Endodermal cell (in vitro differentiated cells): ENCODE results near the gene HEATR9. TPM values are rescaled to one million over a fixed set of nuclear protein-coding genes. Genes with fewer than 3 reads are reported as not detected.

Source experiments
- DNase-seq: peaks from one replicate; pipeline ENCODE4 v3.0.0-alpha.2; 2017
- H3K27ac ChIP-seq: 2 replicates; pipeline ENCODE4 v1.5.1; 2013; ENCODE audit warnings: mild to moderate bottlenecking, low read depth, low read length, moderate library complexity
- H3K27me3 ChIP-seq: 2 replicates; pipeline ENCODE4 v1.6.1; 2013; ENCODE audit warnings: mild to moderate bottlenecking, low read length, moderate library complexity; ENCODE audit not compliant: insufficient read depth, control insufficient read depth, poor library complexity, severe bottlenecking
- H3K36me3 ChIP-seq: 2 replicates; pipeline ENCODE4 v1.7.0; 2013; ENCODE audit warnings: mild to moderate bottlenecking, low read length, moderate library complexity; ENCODE audit not compliant: control insufficient read depth, insufficient read depth
- H3K4me1 ChIP-seq: one replicate; pipeline ENCODE4 v1.7.0; 2013; ENCODE audit warnings: low read length; ENCODE audit not compliant: control insufficient read depth, insufficient read depth
- H3K4me3 ChIP-seq: 2 replicates; pipeline ENCODE4 v1.5.1; 2013; ENCODE audit warnings: mild to moderate bottlenecking, low read length, moderate library complexity
- H3K9ac ChIP-seq: 2 replicates; pipeline ENCODE4 v1.6.1; 2013; ENCODE audit warnings: mild to moderate bottlenecking, low read length, moderate library complexity; ENCODE audit not compliant: poor library complexity, severe bottlenecking; ENCODE audit errors: extremely low read depth
- H3K9me3 ChIP-seq: 2 replicates; pipeline ENCODE4 v1.6.1; 2013; ENCODE audit warnings: mild to moderate bottlenecking, low read length, moderate library complexity; ENCODE audit not compliant: control insufficient read depth
- H3K27ac Mint-ChIP-seq: 2 replicates; pipeline ENCODE4 v1.8.0; 2020; ENCODE audit warnings: mixed read lengths
- H3K27me3 Mint-ChIP-seq: 2 replicates; pipeline ENCODE4 v1.8.0; 2021; ENCODE audit warnings: mild to moderate bottlenecking, mixed read lengths; ENCODE audit not compliant: insufficient read depth
- H3K36me3 Mint-ChIP-seq: 2 replicates; pipeline ENCODE4 v1.8.0; 2020; ENCODE audit warnings: low read depth, mixed read lengths
- H3K4me1 Mint-ChIP-seq: 2 replicates; pipeline ENCODE4 v1.8.0; 2020; ENCODE audit warnings: mixed read lengths
- H3K4me3 Mint-ChIP-seq: 2 replicates; pipeline ENCODE4 v1.8.0; 2020; ENCODE audit warnings: mild to moderate bottlenecking, moderate library complexity, mixed read lengths
- H3K9me3 Mint-ChIP-seq: 2 replicates; pipeline ENCODE4 v1.8.0; 2020; ENCODE audit warnings: mild to moderate bottlenecking, mixed read lengths
- CTCF ChIP-seq: fragments of 200-600 bp; sonication (generic); conservative IDR thresholded peaks from 2 replicates; pipeline ENCODE4 v1.5.0; 2021; ENCODE audit warnings: antibody characterized with exemption, mild to moderate bottlenecking
- WGBS, 2 experiments: methylation state at CpG; one replicate each; pipeline versions ENCODE4 v1.1.5 to v1.1.7; 2013; ENCODE audit warnings: missing lambda C conversion rate in 2 of 2, mixed read lengths in 1 of 2; ENCODE audit not compliant: insufficient coverage in 1 of 2, insufficient read length in 1 of 2; 5-methylcytosine and 5-hydroxymethylcytosine counted together
- total RNA-seq, 2 donors: library from RNA; stranded (reverse); fragmentation: NEBNext Ultra II Directional in 1 of 2; extraction: Animal tissue kit (Norgen Biotek cat#: 25700) in 1 of 2; gene quantifications; 2 replicates in 1 of 2; 3 replicates in 1 of 2; pipeline ENCODE4 v1.2.1, GENCODE V29; 2021

Gene HEATR9
- total RNA-seq, 2 donors from 2014 or later: not detected

GRCh38 chr17:35891269-35891668 is 22.6 kb upstream of the HEATR9 start:
- no peaks in the 10 kb centered on the region for H3K36me3 ChIP-seq
- no peak for DNase-seq
- no peaks in the 10 kb centered on the region for H3K9me3 ChIP-seq
- TF ChIP-seq CTCF: no peak
- Mint-ChIP-seq H3K4me3 (no peak overlapping the region), H3K36me3 (no peaks in the 10 kb centered on the region), H3K4me1 (peaks cover 23% of the 10 kb centered on the region), H3K9me3 (no peaks in the 10 kb centered on the region), H3K27ac (no peak overlapping the region), H3K27me3 (no peaks in the 10 kb centered on the region)
- no peak overlapping the region for H3K9ac ChIP-seq
- H3K4me3 ChIP-seq: no peak overlapping the region
- H3K27me3 ChIP-seq: no peaks in the 10 kb centered on the region
- peaks cover 2% of the 10 kb centered on the region for H3K4me1 ChIP-seq
- WGBS, 2 experiments: 88 to 93% methylated on average over 3 to 4 of the region's 4 CpGs
- no peak overlapping the region for H3K27ac ChIP-seq

GRCh38 chr17:35890774-35891155 is 22.1 kb upstream of the HEATR9 start:
- peaks cover 23% of the 10 kb centered on the region for H3K4me1 Mint-ChIP-seq
- no peaks in the 10 kb centered on the region for H3K27me3 Mint-ChIP-seq
- H3K9ac ChIP-seq: no peak overlapping the region
- no peak overlapping the region for H3K27ac Mint-ChIP-seq
- H3K36me3 Mint-ChIP-seq: no peaks in the 10 kb centered on the region
- no peak for TF ChIP-seq CTCF
- no peaks in the 10 kb centered on the region for H3K36me3 ChIP-seq
- no peaks in the 10 kb centered on the region for H3K9me3 Mint-ChIP-seq
- WGBS, 2 experiments: 57 to 78% methylated on average over 2 to 4 of the region's 4 CpGs
- H3K27me3 ChIP-seq: no peaks in the 10 kb centered on the region
- no peak overlapping the region for H3K4me3 ChIP-seq
- H3K4me3 Mint-ChIP-seq: no peak overlapping the region
- no peak overlapping the region for H3K27ac ChIP-seq
- H3K4me1 ChIP-seq: peaks cover 2% of the 10 kb centered on the region
- no peaks in the 10 kb centered on the region for H3K9me3 ChIP-seq
- DNase-seq: peak; percentile 69

GRCh38 chr17:35889818-35890773 is 21.4 kb upstream of the HEATR9 start:
- Mint-ChIP-seq H3K27me3 (no peaks in the 10 kb centered on the region), H3K4me1 (peaks cover 23% of the 10 kb centered on the region), H3K9me3 (no peaks in the 10 kb centered on the region), H3K27ac (no peak overlapping the region), H3K4me3 (no peak overlapping the region), H3K36me3 (no peaks in the 10 kb centered on the region)
- H3K9ac ChIP-seq: no peak overlapping the region
- no peaks in the 10 kb centered on the region for H3K36me3 ChIP-seq
- no peaks in the 10 kb centered on the region for H3K9me3 ChIP-seq
- H3K4me1 ChIP-seq: peaks cover 2% of the 10 kb centered on the region
- no peak overlapping the region for H3K27ac ChIP-seq
- DNase-seq: no peak
- no peak overlapping the region for H3K4me3 ChIP-seq
- no peak for TF ChIP-seq CTCF
- WGBS, 2 experiments: 80% methylated on average over 1 to 2 of the region's 2 CpGs
- H3K27me3 ChIP-seq: no peaks in the 10 kb centered on the region
